Stomach (tissue), 4 donors: ENCODE results near the gene HDAC1.

ENCODE experiments used
- CTCF ChIP-seq, 7 experiments: fragments of 450-650 bp in 4 of 7; fragments of 200-600 bp in 3 of 7; sonication (generic) in 3 of 7; IDR thresholded peaks; one replicate each; pipeline ENCODE4 v1.5.1; 2016 to 2019; ENCODE audit warnings: antibody characterized with exemption in 7 of 7, control low read depth in 2 of 7, mild to moderate bottlenecking in 1 of 7
- POLR2A ChIP-seq, 4 donors: fragments of 450-650 bp; IDR thresholded peaks; one replicate each; pipeline ENCODE4 v1.6.1; 2016; ENCODE audit warnings: antibody characterized with exemption in 4 of 4, control low read depth in 2 of 4, mild to moderate bottlenecking in 1 of 4, moderate library complexity in 1 of 4

- TF ChIP-seq POLR2A (IDR thresholded peaks at IDR 0.05) (no peak), CTCF (IDR thresholded peaks at IDR 0.05) (no peak)
These were observed 18.3 kb upstream of the HDAC1 start for GRCh38 chr1:32273391-32274208.
